Adrenal gland (tissue), 5 donors: ENCODE results near the gene JUP.

Source experiments
- POLR2A ChIP-seq, 2 donors: fragments of 450-650 bp; IDR thresholded peaks; one replicate each; pipeline ENCODE4 v1.6.1; 2017; ENCODE audit warnings: antibody characterized with exemption in 2 of 2, mild to moderate bottlenecking in 2 of 2, moderate library complexity in 1 of 2
- TF ChIP-seq, protein P1 (sequence below), 6 experiments: fragments of 450-650 bp in 4 of 6; fragments of 200-600 bp in 2 of 6; sonication (generic) in 1 of 6; IDR thresholded peaks; 1 replicate in 5 of 6; 2 replicates in 1 of 6; pipeline versions ENCODE4 v1.5.1 to v1.8.0; 2016 to 2021; ENCODE audit warnings: antibody characterized with exemption in 6 of 6, mild to moderate bottlenecking in 2 of 6, moderate library complexity in 1 of 6
- donor health status: DM: no; HTN: no; CAD: no.

DNA sequence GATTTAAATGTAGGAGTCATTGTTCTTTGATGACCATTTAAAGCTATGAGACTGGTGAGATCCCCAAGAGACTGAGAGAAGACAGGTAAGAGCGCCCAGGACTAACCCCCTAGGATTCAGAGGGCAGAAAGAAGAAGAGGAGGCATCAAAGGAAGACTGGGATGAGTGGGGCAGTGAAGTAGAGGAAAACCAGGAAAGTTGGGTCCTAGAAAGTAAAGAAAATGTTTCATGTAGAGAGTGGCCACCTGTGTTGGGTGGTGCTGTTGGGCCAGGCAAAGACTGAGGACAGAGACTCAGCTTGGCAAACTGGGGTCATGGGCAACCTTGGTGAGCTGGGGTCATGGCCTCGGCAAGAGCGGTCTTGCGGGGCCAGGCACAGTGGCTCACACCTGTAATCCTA is 50.8 kb downstream of the JUP start:
- TF ChIP-seq POLR2A (IDR thresholded peaks at IDR 0.05), result no peak
- TF ChIP-seq, protein P1, sequence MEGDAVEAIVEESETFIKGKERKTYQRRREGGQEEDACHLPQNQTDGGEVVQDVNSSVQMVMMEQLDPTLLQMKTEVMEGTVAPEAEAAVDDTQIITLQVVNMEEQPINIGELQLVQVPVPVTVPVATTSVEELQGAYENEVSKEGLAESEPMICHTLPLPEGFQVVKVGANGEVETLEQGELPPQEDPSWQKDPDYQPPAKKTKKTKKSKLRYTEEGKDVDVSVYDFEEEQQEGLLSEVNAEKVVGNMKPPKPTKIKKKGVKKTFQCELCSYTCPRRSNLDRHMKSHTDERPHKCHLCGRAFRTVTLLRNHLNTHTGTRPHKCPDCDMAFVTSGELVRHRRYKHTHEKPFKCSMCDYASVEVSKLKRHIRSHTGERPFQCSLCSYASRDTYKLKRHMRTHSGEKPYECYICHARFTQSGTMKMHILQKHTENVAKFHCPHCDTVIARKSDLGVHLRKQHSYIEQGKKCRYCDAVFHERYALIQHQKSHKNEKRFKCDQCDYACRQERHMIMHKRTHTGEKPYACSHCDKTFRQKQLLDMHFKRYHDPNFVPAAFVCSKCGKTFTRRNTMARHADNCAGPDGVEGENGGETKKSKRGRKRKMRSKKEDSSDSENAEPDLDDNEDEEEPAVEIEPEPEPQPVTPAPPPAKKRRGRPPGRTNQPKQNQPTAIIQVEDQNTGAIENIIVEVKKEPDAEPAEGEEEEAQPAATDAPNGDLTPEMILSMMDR (IDR thresholded peaks at IDR 0.05), result no peak
